ENCODE data around the gene ANKRD33. TPM values are rescaled to one million over a fixed set of nuclear protein-coding genes. Genes with fewer than 3 reads are reported as not detected.

ANKRD33 gene
- total and polyA plus RNA-seq, 2 of the 13 experiments (the other 11 are each of a cell fraction or from before 2014, with no cell fraction given), result 0.04 TPM; not detected in 1

DNA sequence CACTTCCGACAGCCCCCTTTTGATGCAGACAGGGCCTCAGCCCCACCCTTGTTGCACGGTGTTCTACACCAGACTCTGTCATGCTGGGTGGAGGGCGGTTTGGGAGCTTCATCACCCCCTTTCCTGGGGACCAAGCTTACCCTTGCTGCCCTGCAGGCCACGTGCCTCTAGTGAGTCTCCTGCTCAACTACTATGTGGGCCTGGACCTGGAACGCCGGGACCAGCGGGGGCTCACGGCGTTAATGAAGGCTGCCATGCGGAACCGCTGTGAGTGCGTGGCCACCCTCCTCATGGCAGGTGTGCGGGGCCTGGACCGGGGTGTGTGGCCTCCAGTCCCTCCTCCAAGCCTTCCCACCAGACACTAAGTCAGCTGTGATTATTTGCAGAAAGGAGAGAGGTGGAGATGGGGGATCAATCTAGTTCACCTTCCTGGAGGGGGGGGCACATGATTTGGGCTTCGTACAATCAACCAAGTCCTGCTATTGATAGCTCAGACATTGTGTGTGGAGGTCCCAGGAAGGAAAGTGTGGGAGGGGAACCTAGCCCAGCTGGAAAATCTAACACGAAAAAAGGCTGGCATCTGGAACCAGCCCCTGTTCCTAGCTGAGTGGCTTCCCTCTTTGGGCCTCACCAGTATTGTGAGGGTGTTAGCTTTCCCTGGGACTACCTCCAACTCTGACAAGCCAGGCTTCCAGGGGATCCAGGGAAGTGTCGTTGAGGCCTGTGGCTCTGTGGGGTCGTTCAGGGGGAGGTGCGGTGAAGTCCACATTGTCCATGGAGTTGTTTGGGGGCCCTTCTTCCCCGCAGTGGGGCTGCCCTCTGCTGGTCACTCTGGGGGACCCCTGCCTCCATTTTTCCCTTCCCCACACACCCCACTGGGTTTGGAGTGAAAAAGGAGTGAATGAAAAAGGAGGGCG lies 1.6 kb downstream of the ANKRD33 start:
- no peak overlapping the region for H3K9ac ChIP-seq (ENCODE audit: insufficient read depth, low read depth, low read length)
- POLR2A ChIA-PET, result no interaction called here
- H4K20me1 ChIP-seq (ENCODE audit: insufficient read depth, low read length), result no peaks in the 10 kb centered on the region
- no peak for FAIRE-seq
- H3K4me3 ChIP-seq (replicated peaks in 1 of 3; ENCODE audit: insufficient read depth in 1 of 3, low read depth in 2 of 3, low read length in 3 of 3), result no peak overlapping the region
- DNase-seq (ENCODE audit: low spot score), result no peak
- 55% methylated on average over 17 of the region's 21 CpGs for WGBS (ENCODE audit: low lambda C conversion rate)
- in situ Hi-C loops (cut with HindIII; ENCODE audit: extremely low pct_ligation_motif_present, low pct_unique_long_range_greater_than_20kb), result loop anchor here (10.0 kb wide), 1 partner anchor 95 kb away; no protein-coding TSS in a partner anchor
- H3K27ac ChIP-seq (ENCODE audit: extremely low read length, insufficient read depth, low read length), result no peak overlapping the region
- H3K4me1 ChIP-seq (ENCODE audit: insufficient read depth, low read length), result peaks cover 39% of the 10 kb centered on the region
- H3K36me3 ChIP-seq (replicated peaks in 1 of 2; ENCODE audit: control insufficient read depth in 1 of 2, insufficient read depth in 2 of 2, low read length in 2 of 2), result no peaks in the 10 kb centered on the region
- no TSS peak for BruUV-seq (replicated peaks)
- CTCF ChIA-PET (ENCODE audit: low intra/inter-chr PET ratio, low total read pairs), result no interaction called here
- ATAC-seq, result peak; percentile 44
- H2AFZ ChIP-seq (ENCODE audit: low read length), result no peak overlapping the region
- H3K79me2 ChIP-seq (ENCODE audit: insufficient read depth, low read length), result no peaks in the 10 kb centered on the region
- H3K9me3 ChIP-seq (ENCODE audit: low read length), result no peaks in the 10 kb centered on the region
- H3K27me3 ChIP-seq (ENCODE audit: control insufficient read depth in 1 of 2, insufficient read depth in 2 of 2, low read length in 2 of 2), result peaks cover 7 to 13% of the 10 kb centered on the region in 2 experiments; a peak in 3 of 5 replicates
- intact Hi-C loops (cut with micrococcal nuclease; ENCODE audit: unreplicated experiment), result no loop called here
- no peak for TF ChIP-seq IKZF1 (IDR thresholded peaks at IDR 0.05)
- peak; percentile 25 for TF ChIP-seq STAG1 (CRISPR knock-in tag; IDR thresholded peaks at IDR 0.05)
- peak; percentile 42 for TF ChIP-seq CTCF (CRISPR knock-in tag; IDR thresholded peaks at IDR 0.05)
- H3K4me2 ChIP-seq (ENCODE audit: low read depth, low read length), result no peak overlapping the region

DNA sequence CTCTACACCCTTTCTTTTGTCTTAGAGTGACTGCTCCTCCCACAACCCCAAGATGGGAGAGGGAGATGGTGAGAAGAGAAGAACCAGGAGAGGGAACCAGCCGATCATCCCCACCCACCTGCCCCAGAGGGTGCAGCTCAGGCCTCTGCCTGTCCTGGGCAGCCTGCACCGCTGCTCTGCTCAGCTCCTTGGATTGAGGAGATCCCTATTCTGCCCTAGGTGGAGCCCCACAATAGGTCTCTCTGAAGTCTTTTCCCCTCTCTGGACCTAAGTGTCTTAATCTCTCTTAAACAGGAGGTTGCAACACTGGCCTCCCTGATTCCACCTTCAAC lies 2.2 kb downstream of the ANKRD33 start:
- peaks cover 37% of the 10 kb centered on the region for H3K4me1 ChIP-seq (ENCODE audit: insufficient read depth, low read length)
- H3K36me3 ChIP-seq (replicated peaks in 1 of 2; ENCODE audit: control insufficient read depth in 1 of 2, insufficient read depth in 2 of 2, low read length in 2 of 2), result no peaks in the 10 kb centered on the region
- DNase-seq (ENCODE audit: low spot score) (no peak), ATAC-seq (peak; percentile 25), FAIRE-seq (no peak)
- no peak overlapping the region for H2AFZ ChIP-seq (ENCODE audit: low read length)
- 57% methylated on average over 2 of the region's 2 CpGs for WGBS (ENCODE audit: low lambda C conversion rate)
- H4K20me1 ChIP-seq (ENCODE audit: insufficient read depth, low read length), result no peaks in the 10 kb centered on the region
- BruUV-seq (replicated peaks), result no TSS peak
- intact Hi-C loops (cut with micrococcal nuclease; ENCODE audit: unreplicated experiment), result no loop called here
- POLR2A ChIA-PET, result no interaction called here
- H3K27me3 ChIP-seq (ENCODE audit: control insufficient read depth in 1 of 2, insufficient read depth in 2 of 2, low read length in 2 of 2), result peaks cover 7 to 13% of the 10 kb centered on the region in 2 experiments; a peak in 3 of 5 replicates
- H3K9me3 ChIP-seq (ENCODE audit: low read length), result no peaks in the 10 kb centered on the region
- no peak overlapping the region for H3K9ac ChIP-seq (ENCODE audit: insufficient read depth, low read depth, low read length)
- CTCF ChIA-PET (ENCODE audit: low intra/inter-chr PET ratio, low total read pairs), result no interaction called here
- in situ Hi-C loops (cut with HindIII; ENCODE audit: extremely low pct_ligation_motif_present, low pct_unique_long_range_greater_than_20kb), result loop anchor here (10.0 kb wide), 1 partner anchor 95 kb away; no protein-coding TSS in a partner anchor
- H3K4me3 ChIP-seq (replicated peaks in 1 of 3; ENCODE audit: insufficient read depth in 1 of 3, low read depth in 2 of 3, low read length in 3 of 3), result peak overlapping the region in 1 of 3 experiments; percentile 28; a peak in 1 of 6 replicates
- no peaks in the 10 kb centered on the region for H3K79me2 ChIP-seq (ENCODE audit: insufficient read depth, low read length)
- TF ChIP-seq FOSL1 (CRISPR knock-in tag; IDR thresholded peaks at IDR 0.05; ENCODE audit: borderline replicate concordance), result no peak
- TF ChIP-seq ZNF331 (CRISPR knock-in tag; IDR thresholded peaks at IDR 0.05), result no peak
- no peak for TF ChIP-seq ARNTL (CRISPR knock-in tag; IDR thresholded peaks at IDR 0.05)
- TF ChIP-seq, protein P1, sequence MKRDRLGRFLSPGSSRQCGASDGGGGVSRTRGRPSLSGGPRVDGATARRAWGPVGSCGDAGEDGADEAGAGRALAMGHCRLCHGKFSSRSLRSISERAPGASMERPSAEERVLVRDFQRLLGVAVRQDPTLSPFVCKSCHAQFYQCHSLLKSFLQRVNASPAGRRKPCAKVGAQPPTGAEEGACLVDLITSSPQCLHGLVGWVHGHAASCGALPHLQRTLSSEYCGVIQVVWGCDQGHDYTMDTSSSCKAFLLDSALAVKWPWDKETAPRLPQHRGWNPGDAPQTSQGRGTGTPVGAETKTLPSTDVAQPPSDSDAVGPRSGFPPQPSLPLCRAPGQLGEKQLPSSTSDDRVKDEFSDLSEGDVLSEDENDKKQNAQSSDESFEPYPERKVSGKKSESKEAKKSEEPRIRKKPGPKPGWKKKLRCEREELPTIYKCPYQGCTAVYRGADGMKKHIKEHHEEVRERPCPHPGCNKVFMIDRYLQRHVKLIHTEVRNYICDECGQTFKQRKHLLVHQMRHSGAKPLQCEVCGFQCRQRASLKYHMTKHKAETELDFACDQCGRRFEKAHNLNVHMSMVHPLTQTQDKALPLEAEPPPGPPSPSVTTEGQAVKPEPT (CRISPR knock-in tag; IDR thresholded peaks at IDR 0.05; ENCODE audit: low read depth), result no peak
- no peak for TF ChIP-seq CBX2 (IDR thresholded peaks at IDR 0.05; ENCODE audit: low read depth, low read length)
- no peak for TF ChIP-seq CBX2 (CRISPR knock-in tag; IDR thresholded peaks at IDR 0.05; ENCODE audit: low read depth)
- TF ChIP-seq CHD4 (IDR thresholded peaks at IDR 0.05; ENCODE audit: borderline replicate concordance, low read length), result no peak
- peak overlapping the region; percentile 47 for H3K4me2 ChIP-seq (ENCODE audit: low read depth, low read length)
- H3K27ac ChIP-seq (ENCODE audit: extremely low read length, insufficient read depth, low read length), result no peak overlapping the region
